GM18508 (cell line): ENCODE data around the gene GRAMD1B.
"Not testable (repeated sequence)": the region's sequence is repeated elsewhere in the genome, so short reads cannot be mapped to it uniquely, and the experiment has no call there.

Experiments used
- ATAC-seq: cut with Tn5 transposase; IDR thresholded peaks from one replicate; pipeline ENCODE4 v1.9.1; 2021; ENCODE audit warnings: moderate number of reproducible peaks; ENCODE audit not compliant: insufficient read depth, unreplicated experiment

The GRAMD1B gene

GRCh38 chr11:123558536-123559315 lies 128.7 kb downstream of the GRAMD1B start:
- no peak for ATAC-seq

GRCh38 chr11:123559523-123559955 lies 129.5 kb downstream of the GRAMD1B start:
- ATAC-seq, result no peak

GRCh38 chr11:123560006-123560405 lies 129.9 kb downstream of the GRAMD1B start:
- ATAC-seq, result no peak

GRCh38 chr11:123561431-123561800 lies 131.3 kb downstream of the GRAMD1B start:
- no peak for ATAC-seq

GRCh38 chr11:123562158-123562557 lies 132.1 kb downstream of the GRAMD1B start:
- ATAC-seq, result no peak

GRCh38 chr11:123562829-123563228 lies 132.8 kb downstream of the GRAMD1B start:
- no peak for ATAC-seq

GRCh38 chr11:123564221-123564620 lies 134.2 kb downstream of the GRAMD1B start:
- ATAC-seq, result no peak

- no peak for ATAC-seq
These were observed 136.8 kb downstream of the GRAMD1B start for GRCh38 chr11:123566852-123567251.

GRCh38 chr11:123567466-123567865 lies 137.4 kb downstream of the GRAMD1B start:
- ATAC-seq, result no peak

- no peak for ATAC-seq
These were observed 138.3 kb downstream of the GRAMD1B start for GRCh38 chr11:123568367-123568870.

GRCh38 chr11:123569393-123569792 lies 139.3 kb downstream of the GRAMD1B start:
- ATAC-seq, result no peak

- no peak for ATAC-seq
These were observed 141.0 kb downstream of the GRAMD1B start for GRCh38 chr11:123570939-123571580.

GRCh38 chr11:123572791-123573190 lies 142.7 kb downstream of the GRAMD1B start:
- not testable (repeated sequence) for ATAC-seq

GRCh38 chr11:123573286-123573685 lies 143.2 kb downstream of the GRAMD1B start:
- ATAC-seq, result no peak

GRCh38 chr11:123575441-123575840 lies 145.4 kb downstream of the GRAMD1B start:
- no peak for ATAC-seq

- no peak for ATAC-seq
These were observed 146.0 kb downstream of the GRAMD1B start for GRCh38 chr11:123576082-123576481.

GRCh38 chr11:123576501-123576900 lies 146.4 kb downstream of the GRAMD1B start:
- ATAC-seq, result no peak

GRCh38 chr11:123577081-123577598 lies 147.1 kb downstream of the GRAMD1B start:
- ATAC-seq, result no peak

GRCh38 chr11:123578778-123579481 lies 148.9 kb downstream of the GRAMD1B start:
- no peak for ATAC-seq

GRCh38 chr11:123579482-123579812 lies 149.4 kb downstream of the GRAMD1B start:
- ATAC-seq, result no peak

- no peak for ATAC-seq
These were observed 150.1 kb downstream of the GRAMD1B start for GRCh38 chr11:123580137-123580536.
